Measurements from ENCODE around the gene TMEM263. TPM values are rescaled to one million over a fixed set of nuclear protein-coding genes. Genes with fewer than 3 reads are reported as not detected.

Gene TMEM263
- total RNA-seq, 4 donors from 2014 or later, result 20.1 to 34.1 (median 31.3) TPM

GRCh38 chr12:106910202-106910601 lies 45.5 kb upstream of the TMEM263 start:
- no peaks in the 10 kb centered on the region for H3K36me3 ChIP-seq
- H3K9me3 ChIP-seq, result no peaks in the 10 kb centered on the region
- TF ChIP-seq POLR2A (IDR thresholded peaks at IDR 0.05), result no peak
- TF ChIP-seq EP300 (IDR thresholded peaks at IDR 0.05), result no peak
- no peak for TF ChIP-seq CTCF (IDR thresholded peaks at IDR 0.05)
- H3K27me3 ChIP-seq, result no peaks in the 10 kb centered on the region
- DNase-seq (ENCODE audit: low spot score in 2 of 2), result no peak
- H3K4me3 ChIP-seq, result no peak overlapping the region
- H3K27ac ChIP-seq, result no peak overlapping the region
- no peaks in the 10 kb centered on the region for H3K4me1 ChIP-seq
- 96 to 100% methylated on average over 1 of the region's 1 CpG for whole genome bisulfite sequencing, 2 donors

- no peaks in the 10 kb centered on the region for H3K36me3 ChIP-seq
- H3K4me3 ChIP-seq, result no peak overlapping the region
- H3K27me3 ChIP-seq, result no peaks in the 10 kb centered on the region
- H3K27ac ChIP-seq, result no peak overlapping the region
- H3K4me1 ChIP-seq, result no peaks in the 10 kb centered on the region
- DNase-seq (ENCODE audit: low spot score in 2 of 2), result no peak
- WGBS, 2 donors, result 85 to 86% methylated on average over 6 of the region's 6 CpGs
- TF ChIP-seq EP300 (IDR thresholded peaks at IDR 0.05), result no peak
- no peak for TF ChIP-seq POLR2A (IDR thresholded peaks at IDR 0.05)
- TF ChIP-seq CTCF (IDR thresholded peaks at IDR 0.05), result no peak
- H3K9me3 ChIP-seq, result no peaks in the 10 kb centered on the region
These were observed 44.1 kb upstream of the TMEM263 start for GRCh38 chr12:106911581-106911980.

- 83 to 92% methylated on average over 10 of the region's 10 CpGs for WGBS, 2 donors
These were observed 42.3 kb upstream of the TMEM263 start for GRCh38 chr12:106913456-106913855.

GRCh38 chr12:106914796-106915634 lies 40.7 kb upstream of the TMEM263 start:
- Histone ChIP-seq H3K27me3 (no peaks in the 10 kb centered on the region), H3K9me3 (no peaks in the 10 kb centered on the region), H3K27ac (no peak overlapping the region), H3K4me3 (no peak overlapping the region), H3K4me1 (peaks cover 0 to 3% (median 0%) of the 10 kb centered on the region in 4 donors), H3K36me3 (no peaks in the 10 kb centered on the region)
- DNase-seq (ENCODE audit: low spot score in 2 of 2), result no peak
- WGBS, 2 donors, result 82 to 92% methylated on average over 3 of the region's 3 CpGs
- TF ChIP-seq POLR2A (IDR thresholded peaks at IDR 0.05), result no peak
- TF ChIP-seq CTCF (IDR thresholded peaks at IDR 0.05), result no peak
- TF ChIP-seq EP300 (IDR thresholded peaks at IDR 0.05), result no peak

More at GRCh38 chr12:106913456-106913855, 42.3 kb upstream of the TMEM263 start:
- H3K9me3 ChIP-seq, result no peaks in the 10 kb centered on the region
- H3K27me3 ChIP-seq, result no peaks in the 10 kb centered on the region
- DNase-seq (ENCODE audit: low spot score in 2 of 2), result no peak
- no peak overlapping the region for H3K4me3 ChIP-seq
- no peaks in the 10 kb centered on the region for H3K36me3 ChIP-seq
- TF ChIP-seq POLR2A (IDR thresholded peaks at IDR 0.05) (no peak), CTCF (IDR thresholded peaks at IDR 0.05) (no peak), EP300 (IDR thresholded peaks at IDR 0.05) (no peak)
- no peaks in the 10 kb centered on the region for H3K4me1 ChIP-seq
- no peak overlapping the region for H3K27ac ChIP-seq

- H3K36me3 ChIP-seq, result no peaks in the 10 kb centered on the region
- no peak overlapping the region for H3K4me3 ChIP-seq
- no peak overlapping the region for H3K27ac ChIP-seq
- no peak for TF ChIP-seq POLR2A (IDR thresholded peaks at IDR 0.05)
- 84 to 97% methylated on average over 5 of the region's 5 CpGs for WGBS, 2 donors
- peaks cover 0 to 3% (median 0%) of the 10 kb centered on the region in 4 donors for H3K4me1 ChIP-seq
- no peak for DNase-seq (ENCODE audit: low spot score in 2 of 2)
- H3K9me3 ChIP-seq, result no peaks in the 10 kb centered on the region
- no peaks in the 10 kb centered on the region for H3K27me3 ChIP-seq
These were observed 40.1 kb upstream of the TMEM263 start for GRCh38 chr12:106915635-106916026.

All from tibial nerve (tissue), 4 donors.